T-cell (primary cell): ENCODE measurements around the gene CIZ1. TPM values are rescaled to one million over a fixed set of nuclear protein-coding genes. Genes with fewer than 3 reads are reported as not detected.
A peak's percentile ranks its signal among the peaks of the same experiment; 100 is the strongest.

Experiments
- ATAC-seq, 4 experiments: fragments of 200-7000 bp in 3 of 4; fragments of 150-1000 bp in 1 of 4; cut with Tn5 transposase; replicated peaks in 1 of 4; 1 replicate in 3 of 4; 2 replicates in 1 of 4; pipeline ENCODE4 v1.10.0; 2021; ENCODE audit warnings: moderate library complexity in 3 of 4, mild to moderate bottlenecking in 2 of 4, moderate number of reproducible peaks in 1 of 4
- CTCF ChIA-PET, 2 donors: fragments of 300-600 bp; sonication (Branson Sonifier 250); formaldehyde crosslinking; loops; one replicate each; lab custom pipeline; 2022; ENCODE audit warnings: antibody characterized with exemption in 2 of 2; lab: Charles Lee
- POLR2A ChIA-PET, 2 donors: fragments of 300-600 bp; sonication (Branson Sonifier 250); formaldehyde crosslinking; loops; one replicate each; lab custom pipeline; 2022; ENCODE audit warnings: antibody characterized with exemption in 2 of 2; lab: Charles Lee
- DNase-seq, 35 experiments: peaks; one replicate each; pipeline versions ENCODE4 v3.0.0 to v3.0.0-alpha.2; 2013 to 2023
- H3K27ac ChIP-seq: one replicate; pipeline ENCODE4 v1.5.1; 2013; ENCODE audit warnings: low read length
- H3K27me3 ChIP-seq, 2 experiments: replicated peaks in 1 of 2; 1 replicate in 1 of 2; 2 replicates in 1 of 2; pipeline versions ENCODE4 v1.6.1 to v1.7.0; 2013; ENCODE audit warnings: low read length in 1 of 2, mixed read lengths in 1 of 2; ENCODE audit not compliant: control insufficient read depth in 2 of 2, insufficient read depth in 2 of 2; ENCODE audit errors: extremely low read depth in 1 of 2
- H3K36me3 ChIP-seq, 2 donors: 1 replicate in 1 of 2; 2 replicates in 1 of 2; pipeline versions ENCODE4 v1.6.1 to v1.7.0; 2013; ENCODE audit warnings: low read length in 1 of 2; ENCODE audit not compliant: control insufficient read depth in 2 of 2, insufficient read depth in 1 of 2; ENCODE audit errors: extremely low read depth in 1 of 2
- H3K4me1 ChIP-seq, 2 experiments: 1 replicate in 1 of 2; 2 replicates in 1 of 2; pipeline versions ENCODE4 v1.6.1 to v1.7.0; 2013; ENCODE audit warnings: low read length in 2 of 2, mixed read lengths in 1 of 2; ENCODE audit not compliant: insufficient read depth in 2 of 2, control insufficient read depth in 1 of 2; ENCODE audit errors: extremely low read depth in 1 of 2
- H3K4me3 ChIP-seq, 2 donors: 1 replicate in 1 of 2; 2 replicates in 1 of 2; pipeline versions ENCODE4 v1.5.1 to v1.7.0; 2013; ENCODE audit warnings: mild to moderate bottlenecking in 2 of 2, low read length in 1 of 2, moderate library complexity in 1 of 2; ENCODE audit not compliant: control insufficient read depth in 1 of 2; ENCODE audit errors: extremely low read depth in 1 of 2
- H3K9me3 ChIP-seq: 2 replicates; pipeline ENCODE4 v1.7.0; 2013
- H3K27ac Mint-ChIP-seq, 2 donors: one replicate each; pipeline ENCODE4 v1.8.0; 2020 to 2021; ENCODE audit warnings: mild to moderate bottlenecking in 2 of 2, mixed read lengths in 2 of 2
- H3K27me3 Mint-ChIP-seq, 2 donors: one replicate each; pipeline ENCODE4 v1.8.0; 2021 to 2022; ENCODE audit warnings: mixed read lengths in 2 of 2
- H3K36me3 Mint-ChIP-seq: one replicate; pipeline ENCODE4 v1.8.0; 2021; ENCODE audit warnings: mixed read lengths
- H3K4me1 Mint-ChIP-seq, 3 donors: one replicate each; pipeline ENCODE4 v1.8.0; 2020 to 2022; ENCODE audit warnings: mixed read lengths in 3 of 3, mild to moderate bottlenecking in 1 of 3
- H3K4me3 Mint-ChIP-seq, 3 donors: one replicate each; pipeline ENCODE4 v1.8.0; 2020 to 2022; ENCODE audit warnings: mild to moderate bottlenecking in 3 of 3, mixed read lengths in 3 of 3, moderate library complexity in 3 of 3
- H3K9me3 Mint-ChIP-seq, 3 donors: one replicate each; pipeline ENCODE4 v1.8.0; 2020 to 2022; ENCODE audit warnings: mixed read lengths in 3 of 3
- WGBS: methylation state at CpG from one replicate; pipeline ENCODE4 v1.1.5; 2013; ENCODE audit warnings: missing lambda C conversion rate; ENCODE audit not compliant: insufficient coverage; 5-methylcytosine and 5-hydroxymethylcytosine counted together
- total RNA-seq, 35 experiments: library from RNA in 6 of 35; stranded (reverse) in 6 of 35; fragments of 120-200 nt in 1 of 35; gene quantifications; one replicate each; pipeline versions ENCODE4 v1.2.1 to v1.2.4 and lab custom pipeline; 2013 to 2026

The CIZ1 gene
- total RNA-seq, 5 donors from 2014 or later (not counting 1 experiment from before 2014, with no cell fraction given): 143 to 163 (median 150) TPM

DNA sequence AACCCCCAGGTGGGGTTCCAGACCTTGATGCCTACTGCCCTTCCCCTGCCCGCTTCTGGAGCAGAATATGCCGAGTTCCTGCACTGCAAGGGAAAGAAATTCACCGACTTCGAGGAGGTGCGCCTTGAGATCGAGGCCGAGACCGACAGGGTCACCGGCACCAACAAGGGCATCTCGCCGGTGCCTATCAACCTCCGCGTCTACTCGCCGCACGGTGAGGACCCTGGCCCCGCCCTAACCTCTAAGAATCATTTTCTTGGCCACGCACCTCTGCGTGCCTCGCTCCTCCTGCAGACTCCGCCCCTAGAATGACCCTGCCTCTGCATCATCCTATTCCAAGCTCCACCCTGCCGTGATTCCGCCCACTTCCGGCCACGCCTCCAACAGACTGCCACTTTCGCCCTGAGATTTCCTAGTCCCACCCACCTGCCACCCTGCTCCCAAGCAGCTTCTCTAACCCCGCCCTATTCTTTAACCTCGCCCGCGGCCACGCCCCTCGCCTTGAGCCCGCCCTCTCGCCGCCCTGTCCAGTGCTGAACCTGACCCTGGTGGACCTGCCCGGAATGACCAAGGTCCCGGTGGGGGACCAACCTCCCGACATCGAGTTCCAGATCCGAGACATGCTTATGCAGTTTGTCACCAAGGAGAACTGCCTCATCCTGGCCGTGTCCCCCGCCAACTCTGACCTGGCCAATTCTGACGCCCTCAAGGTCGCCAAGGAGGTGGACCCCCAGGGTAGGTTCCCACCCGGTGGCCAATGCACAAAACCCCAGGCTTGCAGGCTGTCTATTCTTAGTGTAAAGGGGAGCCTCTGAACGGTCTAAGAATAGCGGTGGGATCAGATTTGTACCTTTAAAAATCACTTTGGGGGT, 27.4 kb upstream of the CIZ1 start:
- Histone ChIP-seq H3K4me3 (peak overlapping the region; percentile 41 to 46), H3K27me3 (peaks cover 0 to 21% of the 10 kb centered on the region in 2 experiments), H3K27ac (no peak overlapping the region), H3K4me1 (peaks cover 0 to 18% of the 10 kb centered on the region in 2 experiments), H3K36me3 (no peaks in the 10 kb centered on the region), H3K9me3 (no peaks in the 10 kb centered on the region)
- Mint-ChIP-seq H3K27ac (peak overlapping the region; percentile 23 to 81), H3K4me3 (peak overlapping the region; percentile 78 to 83 (median 79)), H3K36me3 (no peaks in the 10 kb centered on the region), H3K4me1 (peaks cover 13 to 17% (median 14%) of the 10 kb centered on the region in 3 donors), H3K9me3 (no peaks in the 10 kb centered on the region), H3K27me3 (peaks cover 0 to 4% of the 10 kb centered on the region in 2 donors)
- 26% methylated on average over 43 of the region's 47 CpGs for WGBS
- ChIA-PET CTCF (interaction anchor here in 1 of 2 donors (0.6 to 1.0 kb wide), 2 partner anchors 32 to 143 kb away, joined by 3 to 5 read pairs; no protein-coding TSS in a partner anchor), POLR2A (interaction anchor here in 1 of 2 donors (0.6 kb wide), 1 partner anchor 59 kb away, joined by 3 read pairs; no protein-coding TSS in a partner anchor)
- peak; percentile 77 to 93 (median 86) for DNase-seq
- ATAC-seq: peak; percentile 94 to 97 (median 96)

DNA sequence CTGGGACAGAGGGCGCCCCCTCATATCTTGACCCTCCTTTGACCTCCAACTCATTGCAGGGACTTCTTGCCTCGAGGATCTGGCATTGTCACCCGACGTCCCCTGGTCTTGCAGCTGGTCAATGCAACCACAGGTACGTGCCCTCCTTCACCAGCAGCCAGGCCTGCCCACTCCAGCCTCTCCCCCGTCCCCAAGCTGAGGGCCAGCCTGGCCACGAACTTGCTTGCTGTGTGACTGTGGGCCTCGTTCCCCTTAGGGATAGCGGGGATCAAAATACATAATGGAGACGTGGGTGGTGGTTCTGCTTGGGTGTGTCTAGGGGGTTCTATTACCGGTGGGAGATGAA, 26.8 kb upstream of the CIZ1 start:
- H3K27me3 Mint-ChIP-seq: peaks cover 0 to 6% of the 10 kb centered on the region in 2 donors
- no peak for DNase-seq
- H3K9me3 ChIP-seq: no peaks in the 10 kb centered on the region
- peaks cover 0 to 18% of the 10 kb centered on the region in 2 experiments for H3K4me1 ChIP-seq
- peak overlapping the region; percentile 23 to 81 for H3K27ac Mint-ChIP-seq
- POLR2A ChIA-PET: interaction anchor here in 1 of 2 donors (0.6 kb wide), 1 partner anchor 59 kb away, joined by 3 read pairs; no protein-coding TSS in a partner anchor
- no peak for ATAC-seq
- no peaks in the 10 kb centered on the region for H3K36me3 ChIP-seq
- WGBS: 93% methylated on average over 3 of the region's 11 CpGs
- H3K4me3 ChIP-seq: peak overlapping the region; percentile 41 to 46
- no peaks in the 10 kb centered on the region for H3K36me3 Mint-ChIP-seq
- H3K27me3 ChIP-seq: peaks cover 0 to 23% of the 10 kb centered on the region in 2 experiments
- H3K4me1 Mint-ChIP-seq: peaks cover 13 to 17% (median 14%) of the 10 kb centered on the region in 3 donors
- H3K4me3 Mint-ChIP-seq: peak overlapping the region; percentile 78 to 83 (median 79)
- no peaks in the 10 kb centered on the region for H3K9me3 Mint-ChIP-seq
- CTCF ChIA-PET: interaction anchor here in 1 of 2 donors (1.0 kb wide), 1 partner anchor 32 kb away, joined by 5 read pairs; no protein-coding TSS in a partner anchor
- no peak overlapping the region for H3K27ac ChIP-seq

- no peak for DNase-seq
- H3K9me3 Mint-ChIP-seq: no peaks in the 10 kb centered on the region
- 93% methylated on average over 9 of the region's 16 CpGs for WGBS
Observed at GRCh38 chr9:128216781-128217553, 25.6 kb upstream of the CIZ1 start.

GRCh38 chr9:128215491-128216409, 24.4 kb upstream of the CIZ1 start:
- Mint-ChIP-seq H3K36me3 (no peaks in the 10 kb centered on the region), H3K4me1 (peaks cover 13 to 14% (median 13%) of the 10 kb centered on the region in 3 donors), H3K27me3 (peaks cover 0 to 22% of the 10 kb centered on the region in 2 donors), H3K27ac (no peak overlapping the region), H3K9me3 (no peaks in the 10 kb centered on the region), H3K4me3 (no peak overlapping the region)
- Histone ChIP-seq H3K4me3 (no peak overlapping the region), H3K27me3 (peaks cover 0 to 25% of the 10 kb centered on the region in 2 experiments), H3K4me1 (peaks cover 0 to 18% of the 10 kb centered on the region in 2 experiments), H3K9me3 (no peaks in the 10 kb centered on the region), H3K27ac (no peak overlapping the region), H3K36me3 (no peaks in the 10 kb centered on the region)
- POLR2A ChIA-PET: no interaction called here
- CTCF ChIA-PET: interaction anchor here in 1 of 2 donors (0.5 to 1.1 kb wide), 2 partner anchors 9 to 1910 kb away, joined by 3 to 5 read pairs; no protein-coding TSS in a partner anchor
- DNase-seq: no peak
- 92% methylated on average over 5 of the region's 10 CpGs for WGBS
- no peak for ATAC-seq

More at GRCh38 chr9:128216781-128217553, 25.6 kb upstream of the CIZ1 start:
- Histone ChIP-seq H3K36me3 (no peaks in the 10 kb centered on the region), H3K27me3 (peaks cover 0 to 21% of the 10 kb centered on the region in 2 experiments), H3K4me3 (no peak overlapping the region), H3K9me3 (no peaks in the 10 kb centered on the region), H3K27ac (no peak overlapping the region), H3K4me1 (peaks cover 0 to 18% of the 10 kb centered on the region in 2 experiments)
- H3K4me1 Mint-ChIP-seq: peaks cover 13 to 17% (median 14%) of the 10 kb centered on the region in 3 donors
- peak overlapping the region in 1 of 3 donors; percentile 4 for H3K4me3 Mint-ChIP-seq
- H3K27ac Mint-ChIP-seq: no peak overlapping the region
- no peak for ATAC-seq
- H3K36me3 Mint-ChIP-seq: no peaks in the 10 kb centered on the region
- H3K27me3 Mint-ChIP-seq: peaks cover 0 to 12% of the 10 kb centered on the region in 2 donors
- ChIA-PET POLR2A (interaction anchor here in 1 of 2 donors (1.1 kb wide), 1 partner anchor 10 kb away, joined by 3 read pairs; no protein-coding TSS in a partner anchor), CTCF (interaction anchor here in 1 of 2 donors (0.5 kb wide), 1 partner anchor 487 kb away, joined by 10 read pairs; no protein-coding TSS in a partner anchor)

GRCh38 chr9:128214571-128215490, 23.5 kb upstream of the CIZ1 start:
- Mint-ChIP-seq H3K4me3 (no peak overlapping the region), H3K4me1 (peaks cover 11 to 14% (median 13%) of the 10 kb centered on the region in 3 donors), H3K27me3 (peaks cover 0 to 22% of the 10 kb centered on the region in 2 donors), H3K36me3 (no peaks in the 10 kb centered on the region), H3K9me3 (no peaks in the 10 kb centered on the region), H3K27ac (no peak overlapping the region)
- no peaks in the 10 kb centered on the region for H3K9me3 ChIP-seq
- 86% methylated on average over 21 of the region's 21 CpGs for WGBS
- H3K27ac ChIP-seq: no peak overlapping the region
- ChIA-PET CTCF (interaction anchor here in 1 of 2 donors (1.1 kb wide), 1 partner anchor 8 kb away, joined by 3 read pairs; no protein-coding TSS in a partner anchor), POLR2A (no interaction called here)
- H3K27me3 ChIP-seq: peaks cover 0 to 25% of the 10 kb centered on the region in 2 experiments
- no peak for DNase-seq
- H3K36me3 ChIP-seq: no peaks in the 10 kb centered on the region
- H3K4me1 ChIP-seq: peaks cover 0 to 18% of the 10 kb centered on the region in 2 experiments
- H3K4me3 ChIP-seq: no peak overlapping the region
- ATAC-seq: no peak
